NCI-H2107 (cell line): ENCODE results near the gene CIB1.
"Not testable (repeated sequence)": the region's sequence is repeated elsewhere in the genome, so short reads cannot be mapped to it uniquely, and the experiment has no call there.

Source experiments
- DNase-seq: peaks from one replicate; lab custom pipeline; 2025; lab: John Stamatoyannopoulos, UW

Gene CIB1

DNA sequence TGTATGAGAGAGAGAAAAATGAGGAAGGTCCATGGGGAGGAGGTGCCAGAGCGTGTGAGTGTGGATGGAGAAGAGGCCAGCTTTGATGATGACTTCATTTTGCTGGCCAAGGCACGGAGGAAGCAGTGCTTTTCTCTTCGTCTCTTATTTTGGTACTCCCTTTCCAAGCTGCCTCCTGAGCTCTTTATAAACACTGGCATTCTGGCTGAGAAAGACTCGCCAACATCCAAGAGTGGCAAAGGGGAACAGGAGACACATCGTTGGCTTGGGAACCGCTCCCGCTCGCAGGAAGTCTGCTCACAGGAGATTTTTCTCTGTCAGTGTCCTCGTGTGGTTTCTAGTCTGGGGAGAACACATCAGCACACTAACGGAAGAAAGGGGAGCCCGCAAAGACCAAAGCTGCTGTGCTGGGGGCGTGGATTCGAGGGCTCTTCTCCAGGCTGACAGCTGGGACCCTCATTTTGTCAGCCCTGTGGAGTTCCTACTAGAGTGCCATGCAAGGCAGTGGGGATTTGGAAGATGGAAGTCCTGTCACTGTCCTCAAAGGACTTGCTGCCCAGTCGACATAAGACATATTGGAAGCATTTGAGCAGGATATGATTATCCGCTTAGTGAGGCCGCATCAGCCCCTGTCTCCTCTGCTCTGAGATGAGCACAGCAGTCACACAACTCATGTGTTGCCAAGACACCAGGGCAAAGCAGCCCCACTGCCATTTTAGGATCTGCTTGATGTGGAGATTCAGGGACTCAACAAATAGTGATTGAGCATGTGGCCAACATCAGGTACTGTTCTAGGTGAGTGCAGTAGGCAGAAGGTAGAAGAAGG is 40.6 kb downstream of the CIB1 start:
- DNase-seq, result no peak

GRCh38 chr15:90191794-90192509 is 41.8 kb downstream of the CIB1 start:
- DNase-seq, result peak; percentile 70

GRCh38 chr15:90191344-90191687 is 42.4 kb downstream of the CIB1 start:
- no peak for DNase-seq

GRCh38 chr15:90190606-90191343 is 43.0 kb downstream of the CIB1 start:
- DNase-seq, result no peak

GRCh38 chr15:90189781-90190467 is 43.8 kb downstream of the CIB1 start:
- no peak for DNase-seq

GRCh38 chr15:90188914-90189748 is 44.6 kb downstream of the CIB1 start:
- DNase-seq, result no peak

- DNase-seq, result not testable (repeated sequence)
Observed at GRCh38 chr15:90188065-90188464, 45.7 kb downstream of the CIB1 start.

DNA sequence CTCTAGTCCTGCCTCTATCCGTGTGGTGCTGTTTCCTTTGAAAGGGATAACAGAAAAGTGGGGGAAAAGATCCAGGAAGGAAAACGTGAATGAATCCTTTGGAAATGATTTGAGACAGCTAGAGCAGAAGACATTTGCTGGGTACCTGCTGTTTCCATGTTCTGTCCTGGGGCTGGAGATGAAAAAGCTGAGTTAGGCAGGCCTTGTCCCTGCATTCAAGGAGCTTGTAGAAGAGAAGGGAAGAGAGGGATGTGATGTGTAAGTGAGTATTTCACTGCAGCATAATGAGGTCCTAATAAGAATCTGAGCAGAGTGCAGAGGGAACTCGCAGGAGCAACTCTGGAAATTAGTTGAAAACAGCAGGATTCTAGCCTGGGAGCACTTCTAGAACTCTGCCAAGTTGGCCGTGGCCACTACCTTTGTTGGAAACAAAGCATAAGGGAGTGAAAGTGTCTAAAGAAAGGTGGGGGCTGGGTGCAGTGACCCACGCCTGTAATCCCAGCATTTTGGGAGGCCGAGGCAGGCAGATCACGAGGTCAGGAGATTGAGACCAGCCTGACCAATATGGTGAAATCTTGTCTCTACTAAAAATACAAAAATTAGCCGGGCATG is 46.4 kb downstream of the CIB1 start:
- DNase-seq, result no peak

DNA sequence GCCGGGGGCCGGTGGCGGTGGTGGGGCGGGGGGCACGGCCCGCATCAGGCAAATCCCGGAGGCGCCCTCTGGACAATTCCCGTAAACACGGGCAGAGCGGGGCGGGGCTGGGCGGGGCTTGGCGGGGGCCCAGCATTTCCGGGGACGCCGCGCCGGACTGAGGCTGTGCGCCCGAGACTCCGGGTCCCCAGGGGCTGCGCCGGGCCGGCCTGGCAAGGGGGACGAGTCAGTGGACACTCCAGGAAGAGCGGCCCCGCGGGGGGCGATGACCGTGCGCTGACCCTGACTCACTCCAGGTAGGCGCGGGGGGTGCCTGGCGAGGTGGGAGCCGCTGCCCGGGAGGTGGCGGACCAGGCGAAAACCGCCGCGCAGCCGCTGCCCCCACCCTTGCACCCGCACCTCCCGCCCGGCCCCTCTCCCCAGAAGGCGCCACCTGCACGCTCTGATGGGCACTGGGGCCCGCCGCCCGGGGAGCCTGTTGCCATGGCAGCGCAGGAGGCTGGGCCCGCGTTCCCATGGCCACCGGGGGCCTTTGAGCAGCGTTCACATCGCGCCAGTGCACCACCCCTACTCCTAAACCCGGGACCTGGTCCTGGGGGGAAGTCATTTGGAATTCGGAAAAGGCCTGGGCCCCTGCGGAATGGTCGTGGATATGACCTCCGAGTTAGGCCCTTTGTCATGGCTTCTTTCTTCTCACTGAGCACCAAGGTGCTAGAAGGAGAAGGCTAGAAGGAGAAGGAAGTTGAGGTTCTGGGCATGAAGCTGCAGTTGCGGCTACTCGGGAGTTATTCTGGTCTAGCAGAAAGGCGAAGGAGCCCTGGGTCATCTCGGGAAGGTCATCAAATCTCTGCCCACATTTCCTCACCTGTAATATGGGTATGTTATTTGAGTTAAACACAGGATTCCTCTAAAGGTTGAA is 48.7 kb downstream of the CIB1 start:
- DNase-seq, result peak; percentile 48

DNA sequence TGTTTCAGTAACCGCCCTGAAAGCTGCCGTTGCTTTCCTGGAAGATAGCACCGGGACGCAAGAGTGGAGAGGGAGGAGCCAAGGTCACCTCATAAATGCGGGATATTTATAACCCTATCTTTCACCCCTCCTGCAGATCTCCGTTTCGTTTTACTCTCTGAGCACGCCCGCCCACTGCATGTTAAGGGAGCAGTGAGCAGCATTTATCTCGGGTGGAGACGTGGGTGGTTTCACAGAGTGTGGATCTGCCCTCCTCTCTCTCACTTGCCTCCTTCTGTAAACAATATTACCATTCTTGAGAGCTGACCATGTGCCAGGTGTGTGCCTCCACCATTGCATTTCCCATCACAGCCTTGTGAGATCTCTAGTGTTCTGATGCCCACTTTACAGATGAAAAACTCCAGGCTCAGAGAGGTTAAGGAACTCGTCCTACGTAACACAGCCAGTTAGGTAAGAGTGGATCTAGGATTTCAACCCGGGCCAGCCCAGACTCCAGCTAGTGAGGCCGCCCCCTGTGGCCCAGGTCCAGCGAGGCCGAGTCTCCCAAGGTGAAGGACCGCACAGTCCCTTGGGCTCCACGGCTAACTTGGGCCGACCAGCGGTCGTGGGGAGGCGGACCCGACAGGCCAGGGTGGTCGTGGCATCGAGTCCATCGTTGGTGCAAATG is 49.5 kb downstream of the CIB1 start:
- DNase-seq, result no peak

DNA sequence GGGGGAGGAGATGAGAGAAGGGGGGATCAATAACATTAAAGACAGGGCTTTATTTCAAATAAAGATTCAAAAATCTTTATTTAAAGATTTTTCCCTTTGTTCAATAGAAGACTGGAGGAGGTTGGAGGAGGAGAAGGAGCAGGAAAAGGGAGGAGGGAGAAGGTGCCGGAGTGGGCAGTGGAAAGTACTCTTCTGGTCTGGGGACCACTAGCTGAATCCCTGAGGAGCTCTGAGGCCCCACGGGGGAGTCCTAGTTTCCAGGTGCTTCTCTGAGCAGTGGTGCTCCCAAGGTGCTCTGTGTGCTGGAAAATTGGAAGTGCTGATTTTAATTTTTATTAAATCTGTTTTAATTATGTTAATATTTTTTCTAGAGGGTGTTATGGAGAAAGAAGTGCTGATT is 52.0 kb downstream of the CIB1 start:
- DNase-seq, result no peak
